DND-41 (cell line): ENCODE measurements around the gene SND1.

Source experiments
- ATAC-seq: fragments of 200-7000 bp; cut with Tn5 transposase; 3 replicates; pipeline ENCODE4 v1.9.1; 2021; ENCODE audit warnings: low read depth; ENCODE audit not compliant: insufficient read depth
- DNase-seq: peaks from one replicate; pipeline ENCODE4 v3.0.0-alpha.2; 2020
- H2AFZ ChIP-seq: 2 replicates; pipeline ENCODE4 v1.6.0; 2012; ENCODE audit warnings: low read depth, low read length
- H3K27ac ChIP-seq: 2 replicates; pipeline ENCODE4 v1.5.1; 2012; ENCODE audit warnings: low read length, inconsistent platforms
- H3K27me3 ChIP-seq: fragments of 200-600 bp; sonication (generic); 2 replicates; pipeline ENCODE4 v1.6.0; 2012; ENCODE audit warnings: low read length, mild to moderate bottlenecking, inconsistent platforms; ENCODE audit not compliant: insufficient read depth, poor library complexity
- H3K36me3 ChIP-seq: 2 replicates; pipeline ENCODE4 v1.5.1; 2012; ENCODE audit warnings: low read length, inconsistent platforms; ENCODE audit not compliant: insufficient read depth
- H3K4me1 ChIP-seq: 2 replicates; pipeline ENCODE4 v1.5.1; 2012; ENCODE audit warnings: mild to moderate bottlenecking, low read length; ENCODE audit not compliant: insufficient read depth
- H3K4me2 ChIP-seq: 2 replicates; pipeline ENCODE4 v1.6.0; 2012; ENCODE audit warnings: mild to moderate bottlenecking, moderate library complexity, low read length, inconsistent platforms; ENCODE audit not compliant: insufficient read depth
- H3K4me3 ChIP-seq, 2 experiments: fragments of 200-600 bp in 1 of 2; shearing (Covaris generic) in 1 of 2; 2 replicates each; pipeline ENCODE4 v1.5.1; 2012 to 2016; ENCODE audit warnings: inconsistent platforms in 2 of 2, low read length in 2 of 2, mild to moderate bottlenecking in 2 of 2, low read depth in 1 of 2, moderate library complexity in 1 of 2
- H3K79me2 ChIP-seq: 2 replicates; pipeline ENCODE4 v1.6.0; 2012; ENCODE audit warnings: low read length, inconsistent platforms; ENCODE audit not compliant: insufficient read depth
- H3K9ac ChIP-seq: 2 replicates; pipeline ENCODE4 v1.6.0; 2012; ENCODE audit warnings: low read depth, mild to moderate bottlenecking, inconsistent platforms, low read length, moderate library complexity
- H3K9me3 ChIP-seq: 2 replicates; pipeline ENCODE4 v1.5.1; 2012; ENCODE audit warnings: low read length, moderate library complexity, mild to moderate bottlenecking, inconsistent platforms; ENCODE audit not compliant: insufficient read depth, severe bottlenecking
- H4K20me1 ChIP-seq: 2 replicates; pipeline ENCODE4 v1.6.0; 2012; ENCODE audit warnings: low read length; ENCODE audit not compliant: insufficient read depth
- CTCF ChIP-seq: IDR thresholded peaks from 2 replicates; pipeline ENCODE4 v1.5.1; 2012; ENCODE audit warnings: borderline replicate concordance, low read length, moderate library complexity, mild to moderate bottlenecking; ENCODE audit not compliant: poor library complexity, severe bottlenecking; ENCODE audit errors: extremely low read depth
- EZH2 ChIP-seq: IDR thresholded peaks from 3 replicates; pipeline ENCODE4 v1.6.1; 2012; ENCODE audit warnings: borderline replicate concordance, low read depth, mild to moderate bottlenecking, moderate library complexity, low read length, inconsistent platforms; ENCODE audit not compliant: severe bottlenecking

The SND1 gene

GRCh38 chr7:127651556-127652332 lies at the start of gene SND1:
SND1 (plus strand) TSS chr7:127652194; CDS start chr7:127652374, 180 bp downstream.
- ATAC-seq (peak; percentile 95), DNase-seq (peak; percentile 99)
- peak within 1 kb of the TSS; percentile 89 for H2AFZ ChIP-seq
- peak within 1 kb of the TSS; percentile 74 for H3K9ac ChIP-seq
- H3K27me3 ChIP-seq = no peaks in the 10 kb centered on the region
- peak within 1 kb of the TSS; percentile 69 for H3K4me2 ChIP-seq
- peaks cover 10% of the 10 kb centered on the region for H3K36me3 ChIP-seq
- H3K79me2 ChIP-seq = peaks cover 48% of the 10 kb centered on the region
- peak within 1 kb of the TSS; percentile 76 to 78 for H3K4me3 ChIP-seq
- TF ChIP-seq EZH2 (no peak), CTCF (no peak)
- no peaks in the 10 kb centered on the region for H3K9me3 ChIP-seq
- peaks cover 40% of the 10 kb centered on the region for H3K4me1 ChIP-seq
- H4K20me1 ChIP-seq = peaks cover 24% of the 10 kb centered on the region; the same call in 1 of the 2 replicates
- peak within 1 kb of the TSS; percentile 78 for H3K27ac ChIP-seq

- no peak for ATAC-seq
- no peak for DNase-seq
- Histone ChIP-seq H4K20me1 (no peaks in the 10 kb centered on the region), H3K36me3 (no peaks in the 10 kb centered on the region), H3K27me3 (no peaks in the 10 kb centered on the region), H3K4me1 (no peaks in the 10 kb centered on the region), H2AFZ (no peak overlapping the region), H3K79me2 (no peaks in the 10 kb centered on the region), H3K27ac (no peak overlapping the region), H3K4me2 (no peak overlapping the region), H3K9ac (no peak overlapping the region), H3K9me3 (peaks cover 23% of the 10 kb centered on the region), H3K4me3 (no peak overlapping the region)
- TF ChIP-seq CTCF = no peak
- TF ChIP-seq EZH2 = no peak
These were observed 43.5 kb upstream of the SND1 start for GRCh38 chr7:127608446-127608845.

GRCh38 chr7:127609297-127609696 lies 42.7 kb upstream of the SND1 start:
- H2AFZ ChIP-seq = no peak overlapping the region
- no peak overlapping the region for H3K4me3 ChIP-seq
- no peak for ATAC-seq
- H3K79me2 ChIP-seq = no peaks in the 10 kb centered on the region
- H3K9me3 ChIP-seq = peaks cover 23% of the 10 kb centered on the region
- no peaks in the 10 kb centered on the region for H3K4me1 ChIP-seq
- no peaks in the 10 kb centered on the region for H3K27me3 ChIP-seq
- no peak overlapping the region for H3K4me2 ChIP-seq
- no peaks in the 10 kb centered on the region for H4K20me1 ChIP-seq
- no peaks in the 10 kb centered on the region for H3K36me3 ChIP-seq
- no peak for DNase-seq
- no peak overlapping the region for H3K27ac ChIP-seq
- H3K9ac ChIP-seq = no peak overlapping the region
- TF ChIP-seq EZH2 (no peak), CTCF (no peak)
